Measurements from ENCODE around the gene CERS2. TPM values are rescaled to one million over a fixed set of nuclear protein-coding genes. Genes with fewer than 3 reads are reported as not detected.

CERS2 gene, protein sequence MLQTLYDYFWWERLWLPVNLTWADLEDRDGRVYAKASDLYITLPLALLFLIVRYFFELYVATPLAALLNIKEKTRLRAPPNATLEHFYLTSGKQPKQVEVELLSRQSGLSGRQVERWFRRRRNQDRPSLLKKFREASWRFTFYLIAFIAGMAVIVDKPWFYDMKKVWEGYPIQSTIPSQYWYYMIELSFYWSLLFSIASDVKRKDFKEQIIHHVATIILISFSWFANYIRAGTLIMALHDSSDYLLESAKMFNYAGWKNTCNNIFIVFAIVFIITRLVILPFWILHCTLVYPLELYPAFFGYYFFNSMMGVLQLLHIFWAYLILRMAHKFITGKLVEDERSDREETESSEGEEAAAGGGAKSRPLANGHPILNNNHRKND
- 65.9 TPM for polyA plus RNA-seq (ENCODE audit: insufficient read length)

DNA sequence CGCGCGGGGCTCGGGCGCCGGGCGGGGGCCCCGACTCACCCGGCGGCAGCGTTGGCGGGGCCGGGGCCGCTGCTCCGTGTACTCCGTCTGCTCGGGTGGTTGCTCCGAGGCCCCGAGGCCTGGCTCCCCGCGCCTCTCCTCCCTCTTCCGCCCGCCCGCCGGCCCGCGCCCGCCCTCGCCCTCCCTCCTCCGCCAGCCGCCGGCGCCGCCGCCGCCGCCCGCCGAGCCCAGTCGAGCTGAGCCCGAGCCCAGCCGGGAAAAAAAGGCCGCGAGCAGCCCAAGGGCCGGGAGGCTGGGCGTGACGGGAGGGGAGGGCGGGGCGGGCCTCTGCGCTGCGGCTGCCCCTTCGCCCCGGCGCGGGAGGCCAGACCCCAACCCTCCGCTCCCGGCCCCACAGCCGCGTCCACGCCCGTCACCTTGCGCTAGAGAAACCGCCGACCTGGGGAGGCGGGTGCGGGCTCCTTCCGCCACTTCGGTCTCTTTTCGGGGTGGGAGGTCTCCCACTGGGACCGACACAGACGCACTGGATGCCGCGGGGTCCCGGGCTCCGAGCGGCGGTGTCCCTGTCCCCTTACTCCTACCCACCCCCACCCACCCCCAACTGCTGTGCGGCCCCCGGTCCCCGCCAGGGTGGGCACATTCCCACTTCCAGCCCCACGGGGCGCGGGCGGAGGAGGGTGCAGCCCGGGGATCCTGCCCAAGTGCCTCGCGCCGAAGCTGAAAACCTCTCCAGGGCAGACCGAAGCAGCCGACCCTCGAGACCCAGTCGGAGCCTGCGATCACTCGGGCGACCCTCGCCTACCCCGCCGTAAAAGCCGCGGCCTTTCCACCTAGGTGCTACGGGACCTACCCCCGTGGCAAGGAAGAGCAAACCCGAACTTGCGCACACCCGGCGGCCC lies at the start of gene CERS2:
Gene CERS2 (minus strand): TSS at position 256 of the 899 bp plus-strand sequence. CDS start 5,745 bp downstream, outside the sequence.
- DNase-seq (ENCODE audit: low read depth), result peak; percentile 40

DNA sequence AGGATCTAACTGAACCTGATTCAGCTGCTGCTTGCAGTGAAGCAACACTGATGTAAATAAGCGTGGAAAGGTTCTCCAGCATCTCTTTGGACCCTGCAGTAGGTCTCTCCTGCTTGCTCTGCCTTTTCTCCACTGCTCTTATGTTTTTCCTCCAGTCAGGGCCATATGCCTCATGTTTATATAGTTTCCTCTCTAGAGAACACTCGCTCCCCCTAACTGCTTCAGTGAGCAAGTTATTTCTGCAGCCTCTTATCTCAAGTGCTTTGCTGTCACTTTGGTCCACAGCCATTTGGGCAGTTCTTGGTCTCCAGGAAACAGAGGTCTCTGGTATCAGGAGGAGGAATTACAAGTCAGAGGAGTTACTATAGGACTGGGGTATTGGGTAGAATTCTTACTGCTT lies 38.9 kb upstream of the CERS2 start:
- DNase-seq (ENCODE audit: low read depth), result no peak

DNA sequence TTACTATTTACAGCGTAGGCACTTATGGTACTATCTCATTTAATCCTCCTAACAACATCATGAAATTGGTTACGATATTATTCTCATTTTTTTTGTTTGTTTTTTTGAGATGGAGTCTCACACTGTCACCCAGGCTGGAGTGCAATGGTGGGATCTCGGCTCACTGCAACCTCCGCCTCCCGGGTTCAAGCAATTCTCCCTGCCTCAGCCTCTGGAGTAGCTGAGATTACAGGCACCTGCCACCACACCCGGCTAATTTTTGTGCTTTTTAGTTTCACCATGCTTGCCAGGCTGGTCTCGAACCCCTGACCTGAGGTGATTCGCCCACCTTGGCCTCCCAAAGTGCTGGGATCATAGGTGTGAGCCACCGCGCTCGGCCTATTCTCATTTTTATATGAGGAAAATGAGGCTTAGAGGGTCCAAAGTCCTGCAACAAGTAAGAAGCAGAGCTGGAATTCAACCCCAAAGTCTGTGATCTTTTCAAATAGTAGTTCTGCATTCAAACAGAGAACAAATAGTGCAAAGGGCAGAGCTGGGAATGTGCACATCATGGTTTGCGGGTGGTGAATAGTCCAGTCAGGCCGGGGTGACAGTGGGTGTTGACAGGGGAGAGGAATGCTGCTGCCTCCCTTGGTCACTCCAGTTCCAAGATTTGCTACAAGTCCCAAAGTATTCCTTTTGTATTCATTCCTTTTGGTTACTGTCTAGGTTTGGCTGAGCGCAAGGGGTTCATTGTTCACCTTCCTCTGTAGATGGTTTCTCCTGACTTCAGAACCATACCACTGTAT lies 38.2 kb upstream of the CERS2 start:
- no peak for DNase-seq (ENCODE audit: low read depth)

DNA sequence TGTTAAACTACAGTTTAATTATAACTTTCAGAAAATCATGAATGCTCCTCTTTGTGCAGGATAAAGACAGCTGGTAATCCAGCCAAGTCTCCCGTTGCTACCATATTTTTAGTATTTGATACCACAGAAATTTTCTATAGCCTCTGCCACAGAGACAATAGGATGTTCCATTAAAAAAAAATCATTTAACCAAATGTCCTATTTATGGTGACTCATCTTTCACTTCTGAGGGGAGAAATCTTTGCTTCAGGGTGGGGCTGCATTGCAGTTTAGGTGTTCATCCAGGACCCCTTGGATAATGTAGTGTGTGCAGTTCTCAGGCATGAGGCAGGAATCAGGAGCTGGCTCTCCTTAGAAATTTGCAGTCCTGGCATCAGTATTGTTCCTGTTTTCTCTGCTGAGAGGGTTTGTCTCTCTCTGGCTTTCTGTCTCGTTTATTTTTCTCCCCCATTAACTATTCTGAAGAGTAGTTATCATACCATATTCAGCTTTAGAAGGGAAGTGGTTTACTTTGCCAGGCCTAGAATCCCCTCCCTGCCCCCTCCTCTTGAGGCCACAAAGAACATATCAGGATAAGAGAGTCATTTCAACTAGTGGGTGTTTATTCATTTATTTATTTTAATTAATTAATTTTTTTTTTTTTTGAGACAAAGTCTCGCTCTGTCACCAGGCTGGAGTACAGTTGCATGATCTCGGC lies 36.7 kb upstream of the CERS2 start:
- DNase-seq (ENCODE audit: low read depth), result no peak

DNA sequence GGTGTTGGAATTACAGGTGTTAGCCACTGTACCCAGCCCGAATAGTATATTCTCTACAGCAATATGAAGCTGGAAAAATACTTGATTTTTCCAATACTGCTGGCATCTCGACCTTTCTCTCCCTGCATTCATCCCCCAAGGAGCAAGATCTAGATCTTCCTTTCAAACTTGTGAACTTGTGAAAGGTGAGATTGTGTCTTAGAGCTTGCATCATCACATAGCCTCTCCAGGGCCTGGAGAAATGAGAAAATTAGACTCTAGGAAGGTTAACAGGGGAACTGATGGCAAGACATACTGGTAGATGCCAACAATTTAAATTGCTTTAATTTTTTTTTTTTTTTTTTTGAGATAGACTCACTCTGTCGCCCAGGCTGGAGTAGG lies 35.7 kb upstream of the CERS2 start:
- DNase-seq (ENCODE audit: low read depth), result no peak

DNA sequence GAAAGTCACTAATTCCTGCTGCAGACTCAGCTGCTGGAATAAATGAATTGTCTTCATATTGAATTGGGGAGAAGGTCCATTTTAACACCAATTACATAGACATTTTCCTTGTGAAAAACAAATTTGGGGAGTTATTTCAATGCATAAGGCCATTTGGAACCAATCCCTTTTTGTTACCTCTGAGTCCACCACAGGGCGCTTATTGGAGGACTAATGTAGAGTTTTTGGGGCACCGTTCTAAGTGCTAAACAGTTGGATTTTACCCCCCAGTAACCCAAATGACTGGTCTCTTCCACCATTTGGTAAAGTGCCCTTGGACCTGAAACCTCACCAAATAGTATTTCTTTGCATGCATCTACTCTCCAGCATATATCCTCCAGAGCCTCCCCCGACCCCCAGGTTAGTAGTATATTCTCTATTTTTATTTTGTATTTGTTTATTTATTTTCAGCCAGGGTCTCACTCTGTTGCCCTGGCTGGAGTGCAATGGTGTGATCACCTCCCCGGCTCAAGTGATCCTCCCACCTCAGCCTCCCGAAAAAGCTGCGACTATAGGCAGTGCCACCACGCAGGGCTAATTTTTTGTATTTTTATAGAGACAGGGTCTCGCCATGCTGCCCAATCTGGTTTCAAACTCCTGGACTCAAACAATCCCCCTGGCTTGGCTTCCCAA lies 35.2 kb upstream of the CERS2 start:
- DNase-seq (ENCODE audit: low read depth), result no peak

DNA sequence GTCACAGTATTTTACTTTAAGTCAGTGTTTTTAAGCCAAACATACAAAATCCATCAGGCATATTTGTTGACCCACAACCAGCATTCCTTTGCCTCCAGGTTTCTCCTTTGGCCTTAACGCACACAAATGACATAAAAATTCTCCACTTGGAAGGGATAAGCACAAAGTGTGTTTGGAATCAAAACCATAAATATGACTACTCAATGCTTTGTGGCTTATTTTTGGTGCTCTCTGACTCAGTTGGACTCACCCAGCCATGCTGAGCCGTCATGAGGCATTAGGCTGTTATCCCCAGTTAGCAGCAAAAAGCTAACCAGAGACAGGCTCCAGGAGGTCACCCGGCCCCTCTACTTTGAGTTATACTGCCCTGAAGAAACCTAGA lies 34.6 kb upstream of the CERS2 start:
- DNase-seq (ENCODE audit: low read depth), result no peak

DNA sequence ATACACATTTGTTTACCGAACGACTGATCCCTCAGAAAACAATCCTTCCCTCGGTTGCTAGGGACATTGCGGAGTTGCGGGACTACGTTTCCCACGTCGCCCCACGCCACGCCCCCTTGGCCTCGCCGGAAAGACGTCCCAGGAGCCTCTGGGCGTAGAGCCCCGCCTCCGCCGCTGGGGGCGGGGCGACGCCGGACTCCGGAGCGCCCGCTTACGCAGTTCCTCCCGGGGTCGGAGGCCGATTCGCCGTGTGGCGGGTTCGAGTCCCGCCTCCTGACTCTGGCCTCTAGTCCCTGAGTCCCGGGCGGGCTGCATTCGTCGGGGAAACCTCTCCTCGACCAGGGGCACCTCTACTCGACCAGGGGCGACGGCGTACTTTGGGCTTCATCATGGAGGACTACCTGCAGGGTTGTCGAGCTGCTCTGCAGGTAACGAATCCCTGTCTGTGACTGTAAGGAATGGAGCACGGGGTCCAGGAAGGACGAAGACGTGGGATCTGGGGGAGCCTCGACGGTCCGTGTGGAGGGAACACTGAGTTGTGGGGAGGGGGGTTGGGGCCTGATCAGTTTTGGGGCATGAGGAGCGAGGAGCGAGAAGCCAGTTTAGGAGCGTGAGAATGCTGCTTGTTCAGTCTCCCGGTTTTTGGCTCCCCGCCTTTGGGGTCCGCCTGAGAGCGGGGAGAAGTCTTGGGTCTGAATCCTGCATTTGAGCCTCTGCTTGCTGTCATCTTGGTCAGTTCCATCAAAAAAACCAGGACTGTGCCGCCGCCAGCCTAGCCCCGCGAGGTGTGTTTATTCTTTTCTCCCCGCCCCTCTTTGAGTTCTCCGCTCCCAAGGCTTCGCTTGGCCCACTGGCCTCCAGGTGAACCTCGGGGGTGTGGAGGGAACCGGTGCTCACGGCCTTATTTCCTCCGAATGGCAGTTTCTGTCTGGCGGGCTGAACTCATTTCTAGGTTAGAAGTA lies 33.9 kb upstream of the CERS2 start, which contains the start of gene PRUNE1:
Gene PRUNE1 (plus strand): TSS at position 206 of the 962 bp plus-strand sequence. CDS start 184 bp downstream, at position 390.
- peak; percentile 93 for DNase-seq (ENCODE audit: low read depth)

DNA sequence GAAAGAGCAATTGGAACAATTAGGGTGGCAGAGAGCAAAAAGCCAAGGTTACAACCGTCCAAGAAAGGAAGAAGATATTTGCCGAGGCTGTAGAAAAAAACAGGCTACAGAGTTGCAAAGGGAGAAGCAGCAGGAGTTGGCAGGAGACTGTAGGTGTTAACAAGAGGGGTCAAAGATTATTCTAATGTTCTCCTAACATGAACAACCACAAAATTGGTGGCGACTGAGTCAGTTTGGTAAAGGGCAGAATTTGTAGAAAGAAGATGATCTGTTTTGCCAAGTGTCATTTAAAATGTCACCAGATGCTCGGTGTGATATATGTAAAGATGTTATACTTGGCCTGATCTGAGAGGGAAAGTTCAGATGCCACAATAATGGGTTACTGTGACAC lies 33.2 kb upstream of the CERS2 start:
- no peak for DNase-seq (ENCODE audit: low read depth)

DNA sequence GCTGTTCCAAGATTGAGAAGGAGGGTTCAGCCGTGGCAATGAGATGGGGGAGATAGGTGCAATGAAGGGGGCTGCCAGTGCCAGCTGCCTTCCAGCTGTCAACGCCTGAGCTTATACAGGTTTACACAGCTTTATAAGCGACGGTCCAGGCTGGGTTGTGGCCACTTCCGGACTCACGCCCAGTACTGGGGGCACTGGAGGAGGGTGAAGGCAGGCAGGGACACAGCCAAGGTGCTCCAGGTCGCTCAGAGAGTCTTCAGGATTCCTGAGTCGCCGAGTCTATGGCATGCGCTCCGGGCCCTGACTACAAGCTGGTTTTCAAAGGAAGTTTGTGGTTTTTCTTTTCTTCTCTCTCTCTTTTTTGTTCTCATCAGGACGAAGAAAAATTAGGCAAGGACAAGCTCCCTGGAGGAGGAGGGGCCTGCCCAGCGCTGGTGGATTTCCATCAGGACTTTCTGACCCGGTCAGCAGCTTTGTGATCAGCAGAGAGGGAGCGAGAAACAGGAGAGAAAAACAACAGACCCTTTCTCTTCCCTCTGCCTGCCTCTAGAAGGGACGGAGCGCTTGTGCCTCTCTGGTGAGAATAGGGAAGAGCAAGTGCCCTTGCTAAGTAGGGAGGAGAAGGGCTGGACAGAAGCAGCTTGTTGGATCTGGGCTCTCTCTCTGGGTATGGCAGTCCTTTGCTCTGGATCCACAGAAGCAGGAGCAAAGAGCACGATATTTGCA lies 31.9 kb upstream of the CERS2 start, which contains the start of gene MINDY1:
Gene MINDY1 (minus strand): TSS at position 576 of the 726 bp plus-strand sequence. CDS start 4,285 bp downstream, outside the sequence.
- DNase-seq (ENCODE audit: low read depth), result peak; percentile 68

DNA sequence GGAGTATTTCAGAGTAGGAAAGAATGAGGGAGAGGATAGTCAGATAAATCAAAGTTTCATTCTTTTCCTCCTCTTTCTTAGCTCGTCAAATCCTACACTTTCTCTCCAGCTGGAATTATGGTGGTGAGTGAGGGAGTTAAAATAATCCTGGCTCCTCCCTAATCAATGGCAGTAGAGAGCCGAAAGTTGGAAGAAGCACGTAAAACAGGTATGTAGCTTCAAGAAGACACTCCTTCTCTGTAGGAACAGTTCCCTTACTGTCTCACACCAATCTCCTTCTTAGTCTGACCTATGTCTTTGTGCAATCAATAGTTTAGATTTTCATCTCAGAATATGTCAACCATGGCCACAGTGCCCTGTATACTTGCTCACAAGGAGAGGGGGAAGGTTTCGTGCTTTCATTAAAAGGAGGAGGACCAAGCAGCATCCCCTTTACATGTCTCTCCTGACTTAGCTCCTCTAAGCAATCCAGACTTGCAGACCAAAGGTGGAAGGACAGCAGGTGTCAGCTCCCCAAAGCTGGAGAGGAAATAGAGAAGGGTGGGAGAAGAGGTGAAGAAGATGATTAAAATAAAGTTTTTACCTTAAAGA lies 31.2 kb upstream of the CERS2 start:
- DNase-seq (ENCODE audit: low read depth), result no peak

DNA sequence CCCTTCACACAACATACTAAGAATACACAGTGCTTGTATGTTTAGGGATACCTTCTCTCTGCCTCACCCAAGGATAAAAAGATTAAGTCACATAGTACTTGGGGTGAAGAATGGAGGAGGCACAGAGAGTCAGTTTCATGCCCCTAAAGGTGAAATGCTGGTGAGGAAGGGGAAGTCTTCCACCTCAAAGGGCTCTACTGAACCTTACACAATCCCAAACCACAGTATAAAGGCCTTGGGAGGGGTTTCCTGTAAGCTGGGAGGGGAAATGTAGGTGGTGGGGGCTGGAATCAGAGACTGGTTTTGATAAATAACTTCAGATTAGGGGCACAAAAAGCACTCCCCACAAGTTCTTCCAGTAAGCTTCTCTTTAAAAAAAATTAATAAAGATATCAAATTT lies 28.5 kb upstream of the CERS2 start:
- DNase-seq (ENCODE audit: low read depth), result no peak

DNA sequence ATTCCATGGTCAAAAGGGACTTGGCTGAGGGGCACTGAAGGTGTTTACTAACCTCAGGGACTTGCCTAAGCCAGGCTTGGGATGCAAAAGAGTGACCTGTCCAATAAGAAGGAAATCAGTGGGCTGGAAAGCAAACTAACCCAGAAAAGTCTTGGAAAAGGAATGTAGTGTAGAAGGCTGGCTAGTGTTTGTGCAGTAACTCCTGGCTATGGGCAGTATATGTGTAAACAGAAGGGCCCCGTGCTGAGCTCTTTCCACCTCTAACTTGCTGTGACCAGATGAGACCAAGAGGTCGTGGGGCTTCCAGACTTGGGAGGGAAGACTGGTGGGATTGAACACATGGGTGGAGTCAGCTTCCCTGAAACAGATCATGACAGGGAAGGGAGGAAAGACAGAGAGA lies 28.0 kb upstream of the CERS2 start:
- DNase-seq (ENCODE audit: low read depth), result no peak

DNA sequence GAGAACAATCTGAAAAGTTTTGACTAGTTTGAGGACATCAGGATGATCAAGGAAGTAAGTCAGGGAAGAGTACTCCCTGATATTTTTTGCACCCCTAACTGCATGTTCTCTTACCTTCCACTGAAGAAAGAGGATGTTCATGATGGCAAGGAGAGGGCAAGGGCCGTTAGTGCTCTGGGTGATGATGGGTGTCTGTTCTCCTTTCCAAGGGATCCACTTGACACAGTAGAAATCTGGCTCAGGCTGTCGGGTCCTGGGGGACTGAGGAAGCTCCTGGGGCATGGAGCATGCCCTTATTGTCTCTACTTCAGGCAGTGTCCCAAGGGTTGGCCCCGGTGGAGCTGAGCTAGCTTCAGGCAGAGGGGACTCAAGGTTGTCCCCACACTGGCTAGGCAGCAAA lies 27.4 kb upstream of the CERS2 start:
- no peak for DNase-seq (ENCODE audit: low read depth)

DNA sequence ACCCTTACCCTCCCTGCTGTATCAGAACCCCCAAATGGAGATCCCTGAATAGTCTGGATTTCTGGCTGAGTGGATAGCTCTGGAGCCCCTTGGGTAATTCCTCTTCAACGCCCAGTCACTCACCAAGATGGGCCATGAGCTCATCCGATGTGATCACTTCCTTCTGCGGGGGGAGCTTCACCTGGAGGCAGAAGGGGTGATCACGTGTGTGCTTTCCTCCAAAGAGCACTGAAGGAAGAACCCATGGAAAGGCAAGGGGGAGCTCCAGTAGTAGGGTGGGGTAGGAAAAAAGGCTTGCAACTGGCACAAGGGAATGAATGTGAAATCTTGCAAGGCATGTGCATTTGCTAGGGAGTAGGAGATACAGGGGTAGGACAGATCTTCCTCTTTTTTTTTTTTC lies 27.0 kb upstream of the CERS2 start:
- no peak for DNase-seq (ENCODE audit: low read depth)

DNA sequence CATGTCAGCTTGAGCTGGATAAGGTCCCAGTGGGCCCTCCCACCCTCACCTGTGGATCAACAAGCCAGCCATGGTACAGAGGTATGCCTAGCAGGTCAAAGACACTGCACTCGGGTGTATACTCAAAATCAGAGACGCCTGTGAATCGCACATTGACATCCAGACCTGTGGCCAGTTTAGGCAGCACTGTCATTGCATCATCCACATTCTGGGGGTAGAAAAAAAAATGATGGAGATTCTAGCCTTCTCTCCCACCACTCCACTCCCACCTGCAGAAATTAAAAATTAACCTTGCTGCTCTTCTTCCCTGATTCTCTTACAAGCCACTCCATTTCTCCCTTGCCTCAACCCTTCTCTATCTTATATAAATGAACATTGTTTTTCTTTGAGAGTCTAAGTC lies 25.8 kb upstream of the CERS2 start:
- no peak for DNase-seq (ENCODE audit: low read depth)

DNA sequence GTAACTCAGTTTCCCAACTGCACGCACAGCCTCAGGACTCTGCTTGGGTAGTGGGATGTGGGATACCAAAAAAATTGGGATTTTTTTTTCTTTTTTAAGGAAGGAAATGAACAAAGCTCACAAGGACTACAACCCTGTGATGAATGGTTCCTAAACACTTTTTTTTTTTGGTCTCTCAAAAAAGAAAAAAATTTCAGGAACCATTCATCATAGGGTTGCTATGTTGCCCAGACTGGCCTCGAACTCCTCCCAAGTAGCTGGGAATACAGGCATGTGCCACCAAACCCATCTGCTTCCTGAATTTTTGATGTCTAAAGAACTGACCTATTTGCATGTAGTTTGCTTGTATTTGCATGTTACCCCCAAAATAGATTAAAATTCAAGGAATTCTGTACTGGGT lies 25.3 kb upstream of the CERS2 start:
- DNase-seq (ENCODE audit: low read depth), result no peak

DNA sequence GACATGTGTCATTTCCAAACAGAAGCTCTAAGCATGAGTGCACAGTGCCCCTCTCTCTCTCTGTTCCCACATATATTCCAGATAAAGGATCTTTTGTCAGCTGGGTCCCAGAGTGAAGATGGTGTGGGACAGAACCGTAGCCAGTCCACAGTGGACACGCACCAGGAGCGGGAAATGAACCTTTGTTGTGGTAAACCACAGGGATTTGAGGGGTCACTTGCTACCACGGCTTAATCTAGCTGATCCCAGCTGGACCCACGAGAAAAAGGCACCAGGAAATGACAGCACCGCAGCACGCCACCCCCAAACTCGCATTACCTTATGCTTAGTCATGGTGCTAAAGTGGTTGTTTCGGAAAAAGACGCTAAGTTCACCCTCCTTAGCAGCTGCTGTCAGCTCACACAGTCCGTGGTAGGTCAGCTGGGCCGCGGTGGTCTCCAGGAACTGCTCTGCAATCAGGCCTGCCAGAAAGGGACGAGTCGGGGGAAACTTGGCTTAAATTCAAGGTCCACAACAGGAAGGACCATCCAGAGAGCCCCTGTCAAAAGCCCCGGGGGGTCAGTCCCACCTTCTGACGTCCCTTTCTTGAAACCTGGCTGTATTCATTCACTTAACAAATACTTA lies 24.5 kb upstream of the CERS2 start:
- DNase-seq (ENCODE audit: low read depth), result no peak

Measured in forelimb muscle (tissue), 1 donor.